Measurements from ENCODE around the gene THOP1.
A peak's percentile ranks its signal among the peaks of the same experiment; 100 is the strongest.
"Not testable (repeated sequence)": the region's sequence is repeated elsewhere in the genome, so short reads cannot be mapped to it uniquely, and the experiment has no call there.

The THOP1 gene

DNA sequence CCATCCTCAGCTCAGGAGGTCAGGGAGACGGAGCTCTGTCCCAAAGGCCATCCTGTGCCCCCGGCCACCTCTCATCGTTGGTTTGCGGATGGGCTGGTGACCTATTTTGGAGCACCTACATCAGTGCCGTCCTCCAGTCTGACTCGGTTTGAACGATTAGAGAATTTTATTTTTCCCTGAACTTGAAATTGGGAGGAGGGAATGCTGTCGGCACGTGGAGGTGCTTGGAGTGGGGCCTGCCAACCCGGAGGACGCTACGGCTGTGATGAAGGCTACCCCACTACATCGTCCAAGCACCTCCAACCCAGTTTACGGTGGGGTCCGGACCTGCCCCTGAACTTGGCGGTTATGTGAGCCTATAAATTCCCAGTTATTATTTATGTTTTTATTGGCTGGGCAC, 31.3 kb downstream of the THOP1 start:
- Histone ChIP-seq H2AK5ac (ENCODE audit: low read length, severe bottlenecking) (no peak overlapping the region), H3K4me3 (ENCODE audit: insufficient read depth in 1 of 2, low read depth in 1 of 2, low read length in 2 of 2) (no peak overlapping the region), H3K27me3 (ENCODE audit: control insufficient read depth in 1 of 2, insufficient read depth in 1 of 2, low read length in 2 of 2) (no peaks in the 10 kb centered on the region), H3K9me3 (ENCODE audit: control insufficient read depth, low read length) (no peaks in the 10 kb centered on the region), H4K8ac (ENCODE audit: low read length) (no peak overlapping the region), H3K79me1 (replicated peaks; ENCODE audit: low read length, poor library complexity, severe bottlenecking) (peaks cover 10% of the 10 kb centered on the region), H2BK5ac (ENCODE audit: low read depth, low read length, poor library complexity, severe bottlenecking) (no peak overlapping the region), H2BK12ac (ENCODE audit: low read length in 2 of 2) (no peak overlapping the region), H3K4ac (ENCODE audit: low read depth in 1 of 2, low read length in 2 of 2) (no peak overlapping the region), H3K27ac (ENCODE audit: low read length, poor library complexity, severe bottlenecking) (no peak overlapping the region), H3K14ac (ENCODE audit: low read length in 2 of 2) (no peak overlapping the region), H3K18ac (ENCODE audit: low read depth in 1 of 2, low read length in 2 of 2) (no peak overlapping the region), H2BK15ac (ENCODE audit: low read depth, poor library complexity, severe bottlenecking) (no peak overlapping the region), H2AFZ (ENCODE audit: low read depth, low read length) (no peak overlapping the region), H4K91ac (ENCODE audit: low read length) (no peak overlapping the region), H3K23ac (ENCODE audit: low read length in 2 of 2) (no peak overlapping the region), H3K9ac (ENCODE audit: low read length) (no peak overlapping the region), H3K36me3 (ENCODE audit: control insufficient read depth in 1 of 2, insufficient read depth in 2 of 2, low read depth in 1 of 2, low read length in 2 of 2) (peaks cover 8 to 51% of the 10 kb centered on the region in 2 experiments), H2BK120ac (ENCODE audit: low read depth, low read length) (no peak overlapping the region), H3K4me1 (ENCODE audit: control insufficient read depth, insufficient read depth, low read depth, low read length) (peaks cover 13% of the 10 kb centered on the region), H3K4me2 (ENCODE audit: low read length, poor library complexity, severe bottlenecking) (no peak overlapping the region)
- WGBS, result 93% methylated on average over 16 of the region's 16 CpGs
- DNase-seq, result no peak

DNA sequence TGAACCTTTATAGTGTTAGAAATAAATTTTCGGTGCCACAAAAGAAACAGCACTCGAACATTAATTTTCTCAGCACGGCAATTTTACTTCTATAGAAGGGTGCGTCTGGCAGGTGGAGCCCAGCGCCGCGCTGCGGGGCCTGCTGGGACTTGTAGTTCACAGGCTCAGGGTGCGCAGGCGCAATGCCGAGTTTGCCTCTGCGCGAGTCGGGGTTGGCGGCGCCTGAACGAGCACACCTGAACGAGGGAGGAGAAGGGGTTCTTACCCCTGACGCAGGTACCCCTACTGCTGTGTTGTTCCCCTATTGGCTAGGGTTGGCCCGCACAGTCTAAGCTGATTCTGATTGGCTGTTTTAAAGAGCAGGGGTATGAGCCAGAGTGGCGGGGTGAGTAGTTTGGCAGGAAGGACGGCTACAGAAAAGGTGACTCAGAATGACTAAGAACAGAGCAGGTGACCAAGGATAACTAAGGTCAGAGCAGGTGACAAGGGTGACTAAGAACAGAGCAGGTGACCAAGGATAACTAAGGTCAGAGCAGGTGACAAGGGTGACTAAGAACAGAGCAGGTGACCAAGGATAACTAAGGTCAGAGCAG, 32.0 kb downstream of the THOP1 start:
- peaks cover 13% of the 10 kb centered on the region for H3K4me1 ChIP-seq (ENCODE audit: control insufficient read depth, insufficient read depth, low read depth, low read length)
- not testable (repeated sequence) for DNase-seq; H3K9ac ChIP-seq (ENCODE audit: low read length); H3K4ac ChIP-seq (ENCODE audit: low read depth in 1 of 2, low read length in 2 of 2); H3K23ac ChIP-seq (ENCODE audit: low read length in 2 of 2); H3K4me3 ChIP-seq (ENCODE audit: insufficient read depth in 1 of 2, low read depth in 1 of 2, low read length in 2 of 2); H3K27ac ChIP-seq (ENCODE audit: low read length, poor library complexity, severe bottlenecking); H3K14ac ChIP-seq (ENCODE audit: low read length in 2 of 2); H2BK5ac ChIP-seq (ENCODE audit: low read depth, low read length, poor library complexity, severe bottlenecking); H4K91ac ChIP-seq (ENCODE audit: low read length); H2BK120ac ChIP-seq (ENCODE audit: low read depth, low read length); H2AK5ac ChIP-seq (ENCODE audit: low read length, severe bottlenecking); H3K27me3 ChIP-seq (ENCODE audit: control insufficient read depth in 1 of 2, insufficient read depth in 1 of 2, low read length in 2 of 2); H3K18ac ChIP-seq (ENCODE audit: low read depth in 1 of 2, low read length in 2 of 2); H3K4me2 ChIP-seq (ENCODE audit: low read length, poor library complexity, severe bottlenecking); H2BK15ac ChIP-seq (ENCODE audit: low read depth, poor library complexity, severe bottlenecking); H2AFZ ChIP-seq (ENCODE audit: low read depth, low read length); H2BK12ac ChIP-seq (ENCODE audit: low read length in 2 of 2); H4K8ac ChIP-seq (ENCODE audit: low read length); H3K9me3 ChIP-seq (ENCODE audit: control insufficient read depth, low read length)
- 94% methylated on average over 21 of the region's 22 CpGs for WGBS
- peaks cover 8 to 44% of the 10 kb centered on the region in 2 experiments for H3K36me3 ChIP-seq (ENCODE audit: control insufficient read depth in 1 of 2, insufficient read depth in 2 of 2, low read depth in 1 of 2, low read length in 2 of 2)
- peaks cover 13% of the 10 kb centered on the region for H3K79me1 ChIP-seq (replicated peaks; ENCODE audit: low read length, poor library complexity, severe bottlenecking)

DNA sequence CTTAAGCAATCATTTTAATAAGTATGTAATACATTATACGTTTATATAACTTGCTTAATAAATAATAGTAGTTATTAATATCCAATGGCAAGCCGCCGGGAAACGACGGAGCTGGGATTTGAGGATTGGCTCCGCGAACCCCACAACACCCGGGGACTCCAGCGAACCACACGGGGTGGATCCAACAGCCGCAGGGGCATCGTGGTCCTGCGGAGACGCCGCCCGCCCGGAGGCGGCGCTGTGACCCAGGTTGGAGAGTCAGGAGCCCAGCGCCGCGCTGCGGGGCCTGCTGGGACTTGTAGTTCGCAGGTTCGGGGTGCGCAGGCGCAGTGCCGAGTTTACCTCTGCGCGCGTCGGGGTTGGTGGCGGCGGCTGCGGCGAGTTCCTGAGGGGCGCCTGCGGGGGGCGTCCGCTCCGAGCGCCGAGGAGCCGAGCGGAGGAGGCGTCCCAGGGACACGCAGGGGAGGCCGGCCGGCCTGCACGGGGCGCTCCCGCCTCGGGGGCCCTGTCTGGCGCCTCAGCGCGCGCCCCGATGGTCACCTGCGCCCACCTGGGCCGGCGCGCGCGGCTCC, 34.3 kb downstream of the THOP1 start, which contains the start of gene ZNF554:
ZNF554 (plus strand) TSS at position 329 of the 572 bp plus-strand sequence; CDS start at position 533, 204 bp downstream.
- Histone ChIP-seq H2AFZ (ENCODE audit: low read depth, low read length) (peak within 1 kb of the TSS; percentile 87), H4K8ac (ENCODE audit: low read length) (peak within 1 kb of the TSS; percentile 96), H3K36me3 (ENCODE audit: control insufficient read depth in 1 of 2, insufficient read depth in 2 of 2, low read depth in 1 of 2, low read length in 2 of 2) (peaks cover 18 to 42% of the 10 kb centered on the region in 2 experiments), H3K14ac (ENCODE audit: low read length in 2 of 2) (peak within 1 kb of the TSS in 1 of 2 experiments; percentile 73), H2AK5ac (ENCODE audit: low read length, severe bottlenecking) (no peak within 1 kb of the TSS), H3K4me3 (ENCODE audit: insufficient read depth in 1 of 2, low read depth in 1 of 2, low read length in 2 of 2) (peak within 1 kb of the TSS; percentile 77 to 93), H3K79me1 (replicated peaks; ENCODE audit: low read length, poor library complexity, severe bottlenecking) (peaks cover 18% of the 10 kb centered on the region), H3K18ac (ENCODE audit: low read depth in 1 of 2, low read length in 2 of 2) (peak within 1 kb of the TSS; percentile 54 to 71), H3K4me1 (ENCODE audit: control insufficient read depth, insufficient read depth, low read depth, low read length) (peaks cover 13% of the 10 kb centered on the region), H3K4me2 (ENCODE audit: low read length, poor library complexity, severe bottlenecking) (peak within 1 kb of the TSS; percentile 96), H4K91ac (ENCODE audit: low read length) (peak within 1 kb of the TSS; percentile 84), H2BK5ac (ENCODE audit: low read depth, low read length, poor library complexity, severe bottlenecking) (no peak within 1 kb of the TSS), H3K23ac (ENCODE audit: low read length in 2 of 2) (peak within 1 kb of the TSS in 1 of 2 experiments; percentile 66), H3K27ac (ENCODE audit: low read length, poor library complexity, severe bottlenecking) (no peak within 1 kb of the TSS), H3K27me3 (ENCODE audit: control insufficient read depth in 1 of 2, insufficient read depth in 1 of 2, low read length in 2 of 2) (no peaks in the 10 kb centered on the region), H2BK15ac (ENCODE audit: low read depth, poor library complexity, severe bottlenecking) (peak within 1 kb of the TSS; percentile 61), H2BK12ac (ENCODE audit: low read length in 2 of 2) (peak within 1 kb of the TSS in 1 of 2 experiments; percentile 40), H3K9me3 (ENCODE audit: control insufficient read depth, low read length) (peaks cover 3% of the 10 kb centered on the region), H3K9ac (ENCODE audit: low read length) (peak within 1 kb of the TSS; percentile 86), H3K4ac (ENCODE audit: low read depth in 1 of 2, low read length in 2 of 2) (peak within 1 kb of the TSS; percentile 5 to 60), H2BK120ac (ENCODE audit: low read depth, low read length) (peak within 1 kb of the TSS; percentile 69)
- WGBS, result under 1% methylated on average over 36 of the region's 64 CpGs
- peak; percentile 94 for DNase-seq

DNA sequence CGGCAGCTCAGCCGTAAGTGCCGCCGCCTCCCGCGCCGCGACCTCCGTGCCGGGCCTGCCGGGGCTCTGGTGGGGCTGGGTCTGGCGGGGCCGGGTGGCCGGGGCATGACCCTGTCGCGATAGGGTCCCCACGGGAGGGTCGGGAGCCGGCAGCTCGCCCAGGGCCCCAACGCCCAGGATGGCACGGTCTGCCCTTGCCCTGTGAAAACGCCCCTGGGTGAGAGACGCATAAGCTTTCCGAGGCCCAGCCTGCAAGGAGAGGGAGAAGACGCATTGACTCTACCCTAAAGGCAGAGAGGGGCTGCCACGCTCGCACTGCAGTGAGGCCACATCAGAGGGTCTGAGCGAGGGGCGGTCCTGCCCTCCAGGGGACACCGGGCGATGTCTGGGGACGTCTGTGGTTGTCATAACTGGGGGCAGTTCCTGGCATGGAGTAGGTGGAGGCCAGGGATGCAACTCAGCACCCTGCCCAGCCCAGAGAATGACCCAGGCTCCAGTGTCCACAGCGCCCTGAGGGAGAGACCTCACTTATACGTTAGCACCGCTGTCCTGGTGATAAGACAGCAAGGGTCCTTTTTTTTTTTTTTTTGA, 34.9 kb downstream of the THOP1 start:
- 5% methylated on average over 36 of the region's 36 CpGs for whole genome bisulfite sequencing
- peak overlapping the region; percentile 5 to 60 for H3K4ac ChIP-seq (ENCODE audit: low read depth in 1 of 2, low read length in 2 of 2)
- peak overlapping the region; percentile 61 for H2BK15ac ChIP-seq (ENCODE audit: low read depth, poor library complexity, severe bottlenecking)

More for the DNA sequence above, 34.9 kb downstream of the THOP1 start:
- H3K9me3 ChIP-seq (ENCODE audit: control insufficient read depth, low read length), result peaks cover 3% of the 10 kb centered on the region
- no peak overlapping the region for H3K27ac ChIP-seq (ENCODE audit: low read length, poor library complexity, severe bottlenecking)
- H3K27me3 ChIP-seq (ENCODE audit: control insufficient read depth in 1 of 2, insufficient read depth in 1 of 2, low read length in 2 of 2), result no peaks in the 10 kb centered on the region
- peaks cover 18 to 42% of the 10 kb centered on the region in 2 experiments for H3K36me3 ChIP-seq (ENCODE audit: control insufficient read depth in 1 of 2, insufficient read depth in 2 of 2, low read depth in 1 of 2, low read length in 2 of 2)
- H3K14ac ChIP-seq (ENCODE audit: low read length in 2 of 2), result peak overlapping the region in 1 of 2 experiments; percentile 73
- H2BK5ac ChIP-seq (ENCODE audit: low read depth, low read length, poor library complexity, severe bottlenecking), result no peak overlapping the region
- DNase-seq, result peak; percentile 28
- peaks cover 18% of the 10 kb centered on the region for H3K79me1 ChIP-seq (replicated peaks; ENCODE audit: low read length, poor library complexity, severe bottlenecking)
- H3K4me3 ChIP-seq (ENCODE audit: insufficient read depth in 1 of 2, low read depth in 1 of 2, low read length in 2 of 2), result peak overlapping the region; percentile 77 to 93
- no peak overlapping the region for H2BK12ac ChIP-seq (ENCODE audit: low read length in 2 of 2)
- H2BK120ac ChIP-seq (ENCODE audit: low read depth, low read length), result peak overlapping the region; percentile 69
- peak overlapping the region in 1 of 2 experiments; percentile 66 for H3K23ac ChIP-seq (ENCODE audit: low read length in 2 of 2)
- peak overlapping the region; percentile 86 for H3K9ac ChIP-seq (ENCODE audit: low read length)
- H3K4me2 ChIP-seq (ENCODE audit: low read length, poor library complexity, severe bottlenecking), result peak overlapping the region; percentile 96
- peak overlapping the region; percentile 84 for H4K91ac ChIP-seq (ENCODE audit: low read length)
- H3K4me1 ChIP-seq (ENCODE audit: control insufficient read depth, insufficient read depth, low read depth, low read length), result peaks cover 13% of the 10 kb centered on the region
- peak overlapping the region; percentile 54 to 71 for H3K18ac ChIP-seq (ENCODE audit: low read depth in 1 of 2, low read length in 2 of 2)
- peak overlapping the region; percentile 96 for H4K8ac ChIP-seq (ENCODE audit: low read length)
- no peak overlapping the region for H2AK5ac ChIP-seq (ENCODE audit: low read length, severe bottlenecking)
- peak overlapping the region; percentile 87 for H2AFZ ChIP-seq (ENCODE audit: low read depth, low read length)
